H9 (cell line): ENCODE measurements around the gene ZNF329. TPM values are rescaled to one million over a fixed set of nuclear protein-coding genes. Genes with fewer than 3 reads are reported as not detected.

Source experiments
- DNase-seq: peaks from one replicate; pipeline ENCODE4 v3.0.0-alpha.2; 2017
- H2AFZ ChIP-seq: one replicate; pipeline ENCODE4 v1.6.1; 2013; ENCODE audit warnings: mild to moderate bottlenecking, low read length, control low read depth, moderate library complexity
- H2AK5ac ChIP-seq: 2 replicates; pipeline ENCODE4 v1.6.1; 2013; ENCODE audit warnings: low read length, control low read depth, mixed read lengths; ENCODE audit not compliant: insufficient read length
- H2BK120ac ChIP-seq: one replicate; pipeline ENCODE4 v1.6.1; 2013; ENCODE audit warnings: low read depth, mild to moderate bottlenecking, low read length, control low read depth, inconsistent platforms; ENCODE audit not compliant: poor library complexity, severe bottlenecking
- H2BK12ac ChIP-seq: 2 replicates; pipeline ENCODE4 v1.6.1; 2013; ENCODE audit warnings: low read length, control low read depth, mixed read lengths, low read depth; ENCODE audit not compliant: insufficient read length
- H2BK15ac ChIP-seq: 2 replicates; pipeline ENCODE4 v1.6.1; 2013; ENCODE audit warnings: low read depth, low read length, control low read depth
- H2BK20ac ChIP-seq: one replicate; pipeline ENCODE4 v1.6.1; 2013; ENCODE audit warnings: low read depth, mild to moderate bottlenecking, low read length, control low read depth, inconsistent platforms; ENCODE audit not compliant: poor library complexity, severe bottlenecking
- H2BK5ac ChIP-seq: 2 replicates; pipeline ENCODE4 v1.6.1; 2013; ENCODE audit warnings: low read length, control low read depth, mixed read lengths; ENCODE audit not compliant: insufficient read length
- H3K14ac ChIP-seq: 2 replicates; pipeline ENCODE4 v1.6.1; 2013; ENCODE audit warnings: low read length, control low read depth; ENCODE audit not compliant: insufficient read depth
- H3K18ac ChIP-seq: 2 replicates; pipeline ENCODE4 v1.6.1; 2013; ENCODE audit warnings: low read depth, mild to moderate bottlenecking, mixed read lengths, low read length, control low read depth; ENCODE audit not compliant: insufficient read length
- H3K23ac ChIP-seq: 2 replicates; pipeline ENCODE4 v1.6.1; 2013; ENCODE audit warnings: low read length, control low read depth, mixed read lengths, low read depth; ENCODE audit not compliant: insufficient read length
- H3K23me2 ChIP-seq: 2 replicates; pipeline ENCODE4 v1.6.1; 2013; ENCODE audit warnings: low read depth, mild to moderate bottlenecking, mixed read lengths, low read length, control low read depth; ENCODE audit not compliant: insufficient read length, poor library complexity, severe bottlenecking
- H3K27ac ChIP-seq: 2 replicates; pipeline ENCODE4 v1.5.1; 2013; ENCODE audit warnings: low read length, control low read depth, mixed read lengths, low read depth; ENCODE audit not compliant: insufficient read length
- H3K27me3 ChIP-seq: 2 replicates; pipeline ENCODE4 v1.6.1; 2013; ENCODE audit warnings: low read length, control low read depth, inconsistent platforms; ENCODE audit not compliant: insufficient read depth
- H3K4ac ChIP-seq: 2 replicates; pipeline ENCODE4 v1.6.1; 2013; ENCODE audit warnings: low read depth, mild to moderate bottlenecking, control low read depth, inconsistent platforms, low read length, moderate library complexity
- H3K4me1 ChIP-seq: 2 replicates; pipeline ENCODE4 v1.6.1; 2013; ENCODE audit warnings: low read length, control low read depth, inconsistent platforms; ENCODE audit not compliant: insufficient read depth
- H3K4me2 ChIP-seq: 2 replicates; pipeline ENCODE4 v1.6.1; 2013; ENCODE audit warnings: low read length, control low read depth, mixed read lengths; ENCODE audit not compliant: insufficient read length, insufficient read depth
- H3K56ac ChIP-seq: 2 replicates; pipeline ENCODE4 v1.6.1; 2013; ENCODE audit warnings: low read depth, mild to moderate bottlenecking, mixed read lengths, low read length, control low read depth; ENCODE audit not compliant: insufficient read length
- H3K79me1 ChIP-seq: 2 replicates; pipeline ENCODE4 v1.6.1; 2013; ENCODE audit warnings: low read depth, mild to moderate bottlenecking, moderate library complexity, low read length, control low read depth, inconsistent platforms; ENCODE audit not compliant: insufficient read depth, poor library complexity, severe bottlenecking
- H3K79me2 ChIP-seq: 2 replicates; pipeline ENCODE4 v1.6.1; 2013; ENCODE audit warnings: low read length, control low read depth, inconsistent platforms; ENCODE audit not compliant: insufficient read depth
- H3K9ac ChIP-seq: 2 replicates; pipeline ENCODE4 v1.6.1; 2013; ENCODE audit warnings: low read length, control low read depth, mixed read lengths; ENCODE audit not compliant: insufficient read length; ENCODE audit errors: extremely low read depth
- H3K9me3 ChIP-seq: one replicate; pipeline ENCODE4 v1.6.1; 2013; ENCODE audit warnings: low read depth, low read length, inconsistent platforms; ENCODE audit not compliant: control insufficient read depth
- H3T11ph ChIP-seq: one replicate; pipeline ENCODE4 v1.6.1; 2013; ENCODE audit warnings: mild to moderate bottlenecking, low read length, control low read depth, inconsistent platforms
- H4K20me1 ChIP-seq: one replicate; pipeline ENCODE4 v1.6.1; 2013; ENCODE audit not compliant: control insufficient read depth, insufficient read length, insufficient read depth
- H4K5ac ChIP-seq: 2 replicates; pipeline ENCODE4 v1.6.1; 2013; ENCODE audit warnings: low read depth, mild to moderate bottlenecking, mixed read lengths, low read length, control low read depth; ENCODE audit not compliant: insufficient read length
- H4K8ac ChIP-seq: replicated peaks from 2 replicates; pipeline ENCODE4 v1.6.1; 2013; ENCODE audit warnings: low read length, control low read depth, mixed read lengths, low read depth; ENCODE audit not compliant: insufficient read length
- H4K91ac ChIP-seq: 2 replicates; pipeline ENCODE4 v1.6.1; 2013; ENCODE audit warnings: low read depth, mild to moderate bottlenecking, moderate library complexity, mixed read lengths, low read length, control low read depth; ENCODE audit not compliant: insufficient read length
- H3K27ac Mint-ChIP-seq, 3 experiments: 2 replicates in 2 of 3; 3 replicates in 1 of 3; pipeline ENCODE4 v1.8.0; 2020 to 2021; ENCODE audit warnings: mixed read lengths in 3 of 3, mild to moderate bottlenecking in 1 of 3, moderate library complexity in 1 of 3
- H3K27me3 Mint-ChIP-seq: 2 replicates; pipeline ENCODE4 v1.8.0; 2021; ENCODE audit warnings: low read depth, mild to moderate bottlenecking, moderate library complexity, mixed read lengths
- H3K36me3 Mint-ChIP-seq, 3 experiments: 2 replicates in 2 of 3; 3 replicates in 1 of 3; pipeline ENCODE4 v1.8.0; 2020 to 2021; ENCODE audit warnings: low read depth in 3 of 3, mixed read lengths in 3 of 3; ENCODE audit not compliant: insufficient read depth in 1 of 3
- H3K4me1 Mint-ChIP-seq, 2 experiments: 2 replicates each; pipeline ENCODE4 v1.8.0; 2020; ENCODE audit warnings: mixed read lengths in 2 of 2
- H3K4me3 Mint-ChIP-seq, 2 experiments: 2 replicates in 1 of 2; 3 replicates in 1 of 2; pipeline ENCODE4 v1.8.0; 2020 to 2021; ENCODE audit warnings: mild to moderate bottlenecking in 2 of 2, mixed read lengths in 2 of 2, moderate library complexity in 1 of 2
- H3K9me3 Mint-ChIP-seq, 2 experiments: 2 replicates in 1 of 2; 3 replicates in 1 of 2; pipeline ENCODE4 v1.8.0; 2020; ENCODE audit warnings: mild to moderate bottlenecking in 2 of 2, mixed read lengths in 2 of 2, moderate library complexity in 1 of 2
- CTCF ChIP-seq: fragments of 200-600 bp; sonication (generic); conservative IDR thresholded peaks from 3 replicates; pipeline ENCODE4 v1.8.0; 2021; ENCODE audit warnings: antibody characterized with exemption, mild to moderate bottlenecking
- WGBS: extraction: QIAGEN DNeasy Blood & Tissue Kit; methylation state at CpG from one replicate; pipeline ENCODE4 v1.1.7; 2013; ENCODE audit warnings: missing lambda C conversion rate, low lambda C conversion rate, mixed read lengths; ENCODE audit not compliant: insufficient read length; ENCODE audit errors: extremely low coverage; 5-methylcytosine and 5-hydroxymethylcytosine counted together
- total RNA-seq: library from RNA; stranded (reverse); gene quantifications from 2 replicates; pipeline ENCODE4 v1.2.1, GENCODE V29; 2021

ZNF329 gene
- total RNA-seq, 1 experiment from 2014 or later = 12.1 TPM

DNA sequence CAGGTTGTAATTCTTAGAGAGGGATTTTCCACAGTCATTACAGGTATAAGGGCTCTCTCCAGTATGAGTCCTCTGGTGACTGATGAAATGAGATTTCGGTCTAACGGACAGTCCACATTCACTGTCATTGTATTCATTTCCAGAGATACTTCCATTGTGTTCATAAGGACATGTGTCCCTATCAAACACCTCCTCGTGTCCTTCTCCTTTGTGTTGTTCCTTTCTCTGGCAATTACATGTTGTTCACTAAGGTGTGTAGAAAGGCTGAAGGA, 42.1 kb downstream of the ZNF329 start:
- H2BK12ac ChIP-seq = no peak overlapping the region
- no peak overlapping the region for H3K4me3 Mint-ChIP-seq
- peaks cover 74% of the 10 kb centered on the region for H3K9me3 ChIP-seq
- no peak for DNase-seq
- H2BK20ac ChIP-seq = no peak overlapping the region
- H3K4ac ChIP-seq = no peak overlapping the region
- peaks cover 87 to 92% of the 10 kb centered on the region in 2 experiments for H3K9me3 Mint-ChIP-seq
- H3K14ac ChIP-seq = no peak overlapping the region
- H3K36me3 Mint-ChIP-seq = peaks cover 4 to 43% (median 15%) of the 10 kb centered on the region in 3 experiments; a peak in 6 of 7 replicates
- no peak overlapping the region for H2BK120ac ChIP-seq
- H4K5ac ChIP-seq = no peak overlapping the region
- H3K79me2 ChIP-seq = no peaks in the 10 kb centered on the region
- H3K56ac ChIP-seq = no peak overlapping the region
- H3K23me2 ChIP-seq = no peaks in the 10 kb centered on the region
- WGBS = no CpG with 5 or more reads among the region's 3 CpGs
- no peak overlapping the region for H2AK5ac ChIP-seq
- H2AFZ ChIP-seq = no peak overlapping the region
- H3K79me1 ChIP-seq = no peaks in the 10 kb centered on the region
- H2BK15ac ChIP-seq = no peak overlapping the region
- H4K91ac ChIP-seq = no peak overlapping the region
- no peaks in the 10 kb centered on the region for H4K20me1 ChIP-seq
- H3K4me1 Mint-ChIP-seq = no peaks in the 10 kb centered on the region
- no peak overlapping the region for H2BK5ac ChIP-seq
- H3K23ac ChIP-seq = no peak overlapping the region
- no peaks in the 10 kb centered on the region for H3K27me3 ChIP-seq
- no peak overlapping the region for H3K27ac ChIP-seq
- no peak overlapping the region for H3K4me2 ChIP-seq
- no peak overlapping the region for H3K9ac ChIP-seq
- H3T11ph ChIP-seq = no peak overlapping the region
- peaks cover 16% of the 10 kb centered on the region for H3K27me3 Mint-ChIP-seq
- no peak for TF ChIP-seq CTCF
- no peaks in the 10 kb centered on the region for H3K4me1 ChIP-seq
- H4K8ac ChIP-seq = no peak overlapping the region
- no peak overlapping the region for H3K18ac ChIP-seq
- H3K27ac Mint-ChIP-seq = no peak overlapping the region
